Ramos (cell line): Measurements from ENCODE around the gene KDM4D.
"Not testable (repeated sequence)": the region's sequence is repeated elsewhere in the genome, so short reads cannot be mapped to it uniquely, and the experiment has no call there.

Experiments used
- in situ Hi-C: fragments of 300-500 bp; cut with MboI; formaldehyde crosslinking; loops from one replicate; pipeline ENCODE4 v1.14.3; 2022; ENCODE audit warnings: low sequenced_read_pairs; ENCODE audit not compliant: unreplicated experiment

Gene KDM4D

DNA sequence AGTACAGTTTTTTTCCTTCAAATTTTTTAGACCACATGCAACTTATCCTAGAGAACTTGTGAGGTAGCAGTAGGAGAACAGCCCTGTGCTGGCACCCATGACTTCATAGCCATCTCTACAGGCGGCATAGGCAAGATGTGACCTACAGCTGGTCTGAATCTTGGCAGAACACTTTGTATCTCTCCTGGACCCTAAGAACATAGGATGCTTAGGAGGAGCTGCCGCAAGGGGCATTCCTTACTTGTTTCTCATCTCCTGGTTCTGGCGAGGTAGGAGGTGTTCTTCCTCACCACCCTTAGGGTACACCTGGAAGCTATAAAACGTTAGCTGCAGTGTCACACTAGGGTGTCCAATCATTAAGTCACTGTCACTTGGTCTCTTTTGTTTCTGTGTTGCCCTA lies 16.5 kb upstream of the KDM4D start:
- in situ Hi-C loops: no loop called here

DNA sequence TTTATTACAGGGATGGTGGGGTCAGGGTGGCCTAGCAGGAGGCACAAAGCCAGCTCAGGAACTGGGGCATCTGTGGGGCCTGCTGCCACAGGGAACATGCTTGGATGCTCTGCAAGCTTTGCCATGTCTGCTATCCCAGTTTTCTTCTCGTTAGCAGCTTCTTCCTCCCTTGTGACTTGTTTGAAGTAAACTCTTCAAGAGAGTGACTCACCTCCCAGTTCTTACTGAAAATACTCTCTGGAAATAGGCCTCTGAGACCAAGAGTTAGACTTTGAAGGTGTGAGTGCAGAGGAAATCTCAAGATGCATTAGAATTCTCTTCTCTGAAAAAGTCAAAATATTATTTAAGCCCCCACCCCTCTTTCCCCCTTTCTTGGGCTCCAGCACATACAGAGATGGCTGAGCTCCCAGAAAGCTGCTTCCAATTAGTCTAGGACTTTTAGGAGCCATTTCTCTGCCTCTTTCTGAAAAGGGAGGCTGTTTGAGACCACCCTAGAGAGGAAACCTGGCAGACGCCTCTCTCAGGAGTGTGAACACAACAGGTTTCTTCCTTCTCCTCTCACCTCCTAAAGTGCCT lies 15.3 kb upstream of the KDM4D start:
- in situ Hi-C loops: no loop called here

DNA sequence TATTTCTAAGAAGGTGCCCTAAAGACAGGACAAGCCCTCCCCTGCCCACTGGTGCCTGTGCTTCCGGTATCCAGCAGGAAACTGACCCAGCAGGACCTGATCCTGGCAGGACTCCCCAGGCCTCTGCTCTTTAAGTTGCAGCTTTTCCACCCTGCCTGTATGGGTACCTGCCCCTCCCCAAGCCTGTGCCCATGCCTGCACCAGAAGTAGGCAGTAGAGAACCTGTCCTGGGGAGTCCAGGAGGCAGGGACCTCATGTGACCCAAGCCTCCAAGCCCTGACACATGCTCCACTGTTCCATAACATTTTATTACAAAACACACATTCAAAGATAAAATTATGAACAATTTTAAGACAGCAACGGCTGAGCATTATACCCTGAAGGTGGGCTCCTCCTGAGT lies 14.3 kb upstream of the KDM4D start:
- in situ Hi-C loops: no loop called here

DNA sequence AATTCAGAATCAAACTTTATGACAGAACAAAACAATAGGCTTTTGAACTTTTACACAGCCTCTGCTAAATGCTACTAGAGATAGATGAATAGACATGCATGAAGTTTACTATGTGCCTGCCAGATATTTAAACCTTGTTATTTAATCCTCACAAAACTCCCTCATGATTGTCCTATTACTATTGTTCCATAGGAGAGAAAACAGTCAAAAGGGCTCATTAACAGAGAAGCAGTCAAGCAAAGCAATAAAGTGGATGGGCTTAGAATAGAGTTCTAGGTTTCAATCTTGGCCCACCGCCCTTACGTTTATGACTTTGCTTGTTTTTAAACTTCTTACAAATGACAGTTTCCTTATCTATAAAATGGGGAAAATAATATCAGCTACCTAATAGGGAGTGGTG lies 13.0 kb upstream of the KDM4D start:
- in situ Hi-C loops: no loop called here

DNA sequence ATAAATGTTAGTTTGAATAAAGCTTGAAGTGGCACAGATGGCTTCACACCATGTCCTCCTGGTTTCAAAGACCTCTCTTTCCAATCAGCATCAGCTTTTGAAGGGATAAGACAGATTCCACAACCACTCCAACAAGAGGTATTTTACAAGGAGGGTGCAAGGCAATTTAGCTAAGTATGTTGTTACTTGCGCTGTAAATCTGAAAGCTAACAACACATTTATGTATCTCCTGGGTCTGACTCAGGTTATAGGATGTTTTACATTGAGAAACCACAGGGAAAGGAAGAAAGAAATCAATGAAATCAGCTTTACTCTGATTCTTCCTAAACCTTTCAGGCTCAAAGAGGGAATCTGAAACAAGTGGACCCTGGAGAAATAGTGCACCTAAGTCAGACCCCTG lies 12.3 kb upstream of the KDM4D start:
- in situ Hi-C loops: no loop called here

DNA sequence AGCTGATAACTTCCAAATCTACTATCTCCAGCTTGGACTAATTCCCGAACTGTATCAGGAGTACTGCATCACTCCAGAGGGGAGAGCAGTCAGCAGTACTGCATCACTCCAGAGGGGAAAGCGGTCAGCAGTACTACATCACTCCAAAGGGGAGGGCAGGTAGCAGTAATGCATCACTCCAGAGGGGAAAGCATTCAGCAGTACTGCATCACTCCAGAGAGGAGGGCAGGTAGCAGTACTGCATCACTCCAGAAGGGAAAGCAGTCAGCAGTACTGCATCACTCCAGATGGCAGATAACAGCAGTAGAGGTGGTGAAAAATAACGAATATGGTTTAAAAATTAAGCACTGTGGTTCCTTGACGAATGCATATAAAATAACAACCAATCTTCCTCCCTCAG lies 8.6 kb upstream of the KDM4D start:
- in situ Hi-C loops: no loop called here

DNA sequence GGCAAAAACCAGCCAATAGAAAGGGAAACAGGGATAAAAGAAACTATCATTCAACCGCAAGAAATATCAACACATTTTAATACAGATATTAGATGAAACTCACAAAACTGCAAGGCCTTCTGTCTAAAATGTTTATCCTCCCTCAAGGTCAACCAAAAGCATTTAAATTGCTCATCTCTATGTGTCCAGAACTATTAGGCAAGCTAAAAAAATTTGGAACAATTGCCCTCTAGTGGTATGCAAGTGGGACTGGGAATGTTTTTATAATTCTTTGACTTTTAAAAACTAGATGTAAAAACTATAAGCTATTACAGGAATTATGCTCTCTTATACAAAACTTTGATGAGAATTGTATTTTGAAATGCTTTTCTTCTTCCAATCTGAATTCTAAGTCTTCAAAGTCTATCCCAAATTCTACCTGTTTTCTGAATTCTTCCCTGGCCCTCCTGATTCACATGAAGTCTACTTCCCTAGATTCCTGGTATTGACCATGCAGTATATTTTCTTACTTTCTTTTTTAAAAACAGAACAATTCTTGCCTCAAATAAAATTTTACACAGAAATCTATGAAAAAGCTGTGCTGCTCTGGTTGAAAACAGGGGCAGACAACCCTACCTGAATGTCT lies 5.1 kb upstream of the KDM4D start:
- in situ Hi-C loops: no loop called here

DNA sequence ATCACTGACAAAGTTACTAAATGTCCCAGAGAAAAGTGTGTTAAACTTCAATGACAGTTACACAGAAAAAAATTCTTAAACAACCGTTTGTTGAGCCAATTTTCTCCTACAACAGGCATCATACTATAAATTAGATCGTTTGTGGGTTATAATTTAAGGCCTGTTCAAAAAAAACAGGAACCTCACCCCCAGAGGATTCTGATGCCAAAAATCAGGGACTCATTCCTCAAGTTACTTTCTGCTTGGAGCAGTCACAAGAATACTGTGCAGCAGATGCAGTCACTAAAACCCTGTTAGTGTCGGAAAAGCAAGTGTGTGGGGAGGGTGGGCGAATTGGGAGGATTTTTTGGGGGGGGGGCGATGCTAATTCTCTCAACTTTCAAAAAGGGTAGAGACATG lies 810 bp upstream of the KDM4D start:
- in situ Hi-C loops: no loop called here

DNA sequence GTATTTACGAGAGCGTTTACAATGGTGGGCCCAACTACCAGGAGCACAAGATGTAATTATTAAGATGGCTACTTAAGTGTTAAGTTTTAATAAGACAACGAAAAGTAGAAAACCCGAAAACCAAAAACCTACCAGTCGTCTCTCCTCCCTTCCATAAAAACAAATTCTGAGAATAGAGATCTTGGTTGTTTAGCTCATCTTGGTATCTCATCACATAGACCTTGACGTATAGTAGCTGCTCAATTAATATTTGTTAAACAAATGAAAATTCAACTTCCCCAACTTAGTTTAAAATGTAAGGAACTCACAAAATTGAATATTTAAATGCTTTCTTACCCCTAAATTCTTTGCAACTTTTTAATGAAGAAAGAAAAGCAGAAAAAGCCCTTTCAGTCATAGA lies 669 bp downstream of the KDM4D start:
- in situ Hi-C loops: no loop called here

DNA sequence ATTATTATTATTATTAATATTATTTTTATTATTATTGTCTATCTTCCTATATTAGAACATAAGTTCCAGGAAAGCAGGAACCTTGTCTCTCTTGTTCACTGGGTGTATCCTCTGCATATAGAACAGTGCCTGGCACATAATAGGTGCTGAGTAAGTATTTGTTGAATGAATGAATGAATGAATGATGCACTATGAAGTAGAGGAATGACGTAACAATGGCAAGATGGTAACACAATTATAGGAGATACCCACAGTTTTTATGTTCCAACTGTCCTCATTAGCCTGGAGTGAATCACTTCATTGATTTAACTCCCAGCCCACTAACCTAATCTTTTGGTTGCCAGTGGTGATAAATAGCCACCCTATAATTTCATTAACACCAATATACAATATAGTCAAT lies 2.1 kb downstream of the KDM4D start:
- in situ Hi-C loops: no loop called here

DNA sequence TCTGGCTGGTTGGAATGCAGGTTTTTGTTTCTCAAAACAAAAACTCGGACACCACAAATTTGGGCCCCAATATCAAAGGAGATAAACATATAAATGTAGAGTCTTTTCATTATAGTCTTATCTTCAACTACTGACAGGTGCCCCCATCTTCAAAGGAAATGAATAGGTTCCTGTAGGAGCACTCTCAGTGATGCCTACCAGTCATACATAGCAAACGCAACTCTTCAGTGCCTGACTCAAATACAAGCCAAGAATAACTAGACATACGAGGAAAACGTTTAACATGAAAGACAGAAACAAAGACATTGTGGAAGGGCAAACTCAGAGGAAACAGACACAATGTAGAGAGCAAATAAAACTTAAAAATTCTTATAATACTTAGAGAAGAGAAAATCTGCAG lies 13.9 kb downstream of the KDM4D start:
- in situ Hi-C loops: no loop called here

DNA sequence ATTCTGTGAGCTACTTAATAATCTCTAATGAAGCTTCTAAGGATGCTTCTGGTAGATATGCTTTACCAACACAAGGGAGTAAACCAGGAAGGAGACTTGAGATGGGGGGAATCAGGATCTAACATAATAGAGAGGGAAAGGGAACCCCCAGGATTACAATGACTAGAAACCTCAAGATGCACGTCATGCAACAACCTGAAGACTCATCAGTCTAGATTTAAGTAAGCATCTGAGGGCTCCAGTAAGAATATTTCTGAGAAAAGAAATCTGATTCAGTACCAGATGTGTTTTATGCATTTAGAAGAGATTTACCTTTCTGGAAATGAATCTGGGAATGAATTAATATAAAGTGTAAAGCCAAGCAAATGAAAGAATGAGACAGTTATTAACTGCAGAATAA lies 15.2 kb downstream of the KDM4D start:
- in situ Hi-C loops: no loop called here

DNA sequence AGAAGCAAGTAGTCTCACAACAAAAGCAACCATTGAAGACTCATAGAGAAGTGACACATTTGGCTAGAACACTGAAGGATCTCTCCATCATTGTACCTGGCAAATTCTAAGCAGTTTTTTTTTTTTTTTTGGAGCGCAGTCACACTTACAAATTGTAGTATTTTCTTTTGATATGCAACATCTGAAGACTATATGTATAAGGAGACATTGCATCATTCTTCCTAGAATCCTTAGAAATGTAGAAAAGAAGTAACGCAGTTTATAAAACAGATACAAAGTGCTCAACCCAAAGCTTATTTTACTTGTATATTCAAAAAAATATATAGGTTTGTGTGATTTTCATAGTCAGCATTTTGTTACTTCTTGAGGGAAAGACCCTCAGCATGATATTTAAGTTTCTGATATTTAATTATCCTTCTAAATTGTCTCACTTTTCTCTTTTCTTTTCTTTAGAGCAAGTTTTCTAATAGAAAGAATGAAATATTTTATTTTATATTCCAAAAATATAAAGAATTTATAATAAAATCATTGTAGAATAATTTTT lies 20.0 kb downstream of the KDM4D start:
- in situ Hi-C loops: no loop called here

DNA sequence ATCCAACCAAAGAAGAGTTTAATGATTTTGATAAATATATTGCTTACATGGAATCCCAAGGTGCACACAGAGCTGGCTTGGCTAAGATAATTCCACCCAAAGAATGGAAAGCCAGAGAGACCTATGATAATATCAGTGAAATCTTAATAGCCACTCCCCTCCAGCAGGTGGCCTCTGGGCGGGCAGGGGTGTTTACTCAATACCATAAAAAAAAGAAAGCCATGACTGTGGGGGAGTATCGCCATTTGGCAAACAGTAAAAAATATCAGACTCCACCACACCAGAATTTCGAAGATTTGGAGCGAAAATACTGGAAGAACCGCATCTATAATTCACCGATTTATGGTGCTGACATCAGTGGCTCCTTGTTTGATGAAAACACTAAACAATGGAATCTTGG lies 23.9 kb downstream of the KDM4D start:
- in situ Hi-C loops: no loop called here

DNA sequence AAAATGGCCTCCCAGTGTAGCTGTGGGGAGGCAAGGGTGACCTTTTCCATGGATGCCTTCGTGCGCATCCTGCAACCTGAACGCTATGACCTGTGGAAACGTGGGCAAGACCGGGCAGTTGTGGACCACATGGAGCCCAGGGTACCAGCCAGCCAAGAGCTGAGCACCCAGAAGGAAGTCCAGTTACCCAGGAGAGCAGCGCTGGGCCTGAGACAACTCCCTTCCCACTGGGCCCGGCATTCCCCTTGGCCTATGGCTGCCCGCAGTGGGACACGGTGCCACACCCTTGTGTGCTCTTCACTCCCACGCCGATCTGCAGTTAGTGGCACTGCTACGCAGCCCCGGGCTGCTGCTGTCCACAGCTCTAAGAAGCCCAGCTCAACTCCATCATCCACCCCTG lies 24.8 kb downstream of the KDM4D start:
- in situ Hi-C loops: no loop called here

DNA sequence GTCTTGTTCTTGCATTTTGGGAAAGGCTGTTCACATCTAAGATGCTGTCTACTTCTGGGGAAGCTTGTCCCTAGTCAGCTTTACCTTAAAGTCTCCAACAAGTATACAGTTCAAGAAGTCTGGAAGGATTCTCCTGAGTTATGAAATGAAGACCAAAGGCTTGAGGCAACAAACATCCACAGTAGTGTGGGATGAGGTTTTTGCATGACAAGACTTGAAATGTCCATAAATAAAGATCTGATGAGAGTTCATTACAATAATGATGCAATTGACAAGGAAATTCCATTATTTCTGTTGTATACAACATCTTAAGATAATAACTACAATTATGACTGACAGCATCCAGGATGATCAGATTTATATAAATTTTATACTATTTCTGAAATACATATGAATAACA lies 30.2 kb downstream of the KDM4D start:
- in situ Hi-C loops: no loop called here

DNA sequence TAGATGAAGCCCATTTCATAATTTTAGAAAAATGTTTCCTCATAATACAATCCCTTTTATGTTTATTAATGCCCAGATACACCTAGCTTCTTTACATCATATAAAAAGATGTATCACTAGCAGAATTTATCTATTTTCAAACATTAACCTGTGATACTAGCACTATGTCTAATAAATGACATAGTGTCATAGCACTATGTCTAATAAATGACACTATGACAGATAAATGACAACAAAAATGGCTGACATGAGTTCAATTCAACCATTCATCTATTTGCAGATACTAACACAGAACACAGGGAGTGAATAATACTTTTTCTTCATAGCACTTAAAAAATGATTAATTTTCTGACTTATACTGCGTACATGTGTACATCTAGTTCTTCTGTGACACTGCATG lies 32.1 kb downstream of the KDM4D start:
- in situ Hi-C loops: no loop called here

DNA sequence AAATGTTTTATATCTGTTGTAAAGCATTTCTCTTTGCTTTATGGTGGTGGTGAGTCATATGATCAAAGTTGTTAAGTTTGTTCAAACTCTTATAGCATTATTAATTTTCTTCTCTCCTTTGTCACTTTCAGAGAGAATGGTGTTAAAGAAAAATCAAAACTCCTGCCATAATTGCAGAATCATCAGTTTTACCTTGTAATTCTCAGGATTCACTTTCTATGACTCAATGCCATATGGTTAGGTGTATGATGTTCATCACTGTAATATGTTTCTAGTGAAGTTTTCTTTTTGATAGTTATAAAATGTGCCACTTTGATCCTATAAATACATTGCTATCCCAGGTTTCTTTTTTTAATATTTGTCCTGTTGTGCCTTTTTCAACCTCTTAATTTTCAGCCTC lies 37.9 kb downstream of the KDM4D start:
- in situ Hi-C loops: no loop called here

DNA sequence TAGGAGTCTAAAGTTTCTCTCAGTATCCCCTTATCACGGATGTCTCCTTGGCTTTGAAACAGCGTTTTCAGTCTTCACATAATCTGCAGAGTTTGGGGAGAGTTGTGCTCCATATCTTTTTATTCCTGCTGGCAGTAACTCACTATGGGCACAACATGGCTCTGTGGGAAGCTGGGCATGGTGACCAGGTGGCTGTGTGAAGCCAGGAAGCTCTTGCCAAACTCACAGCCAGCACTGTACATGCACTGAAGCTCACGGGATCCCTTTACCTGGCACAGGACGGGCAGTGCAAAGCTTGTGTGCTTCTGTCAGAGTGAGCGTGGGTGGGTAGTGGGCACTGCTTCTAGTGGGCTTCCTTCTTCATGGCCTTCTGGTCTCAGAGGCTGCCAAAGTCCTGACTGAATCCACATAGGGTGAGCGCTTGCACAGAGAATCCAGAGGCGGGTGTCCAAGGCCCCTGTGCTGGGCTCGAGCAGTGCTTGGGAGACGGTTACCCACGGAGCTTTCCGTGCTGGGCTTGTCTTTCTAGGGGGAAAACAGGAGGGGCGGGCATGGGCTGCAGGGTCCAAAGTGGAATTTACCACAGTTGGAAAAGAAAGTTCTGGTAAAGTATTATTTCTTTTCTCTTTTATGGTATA lies 40.8 kb downstream of the KDM4D start:
- in situ Hi-C loops: no loop called here

DNA sequence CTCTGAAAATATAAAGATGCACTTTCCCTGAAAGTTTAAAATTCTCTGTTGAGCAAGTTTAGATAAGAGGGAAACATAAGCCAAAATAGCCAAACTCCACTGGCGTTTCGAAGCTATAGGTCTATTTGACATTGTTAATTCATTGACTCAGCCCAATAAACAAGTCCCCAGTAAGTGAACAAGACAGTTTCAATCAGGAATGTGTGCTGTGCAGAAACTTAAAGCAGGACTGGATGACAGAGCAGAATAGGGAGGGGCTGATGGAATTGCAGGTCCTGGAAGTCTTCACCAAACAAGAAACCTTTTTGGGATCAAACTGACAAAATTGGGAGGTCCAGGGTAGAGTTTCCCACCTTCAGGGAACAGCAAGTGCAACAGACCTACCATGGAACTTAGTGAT lies 42.6 kb downstream of the KDM4D start:
- in situ Hi-C loops: no loop called here

DNA sequence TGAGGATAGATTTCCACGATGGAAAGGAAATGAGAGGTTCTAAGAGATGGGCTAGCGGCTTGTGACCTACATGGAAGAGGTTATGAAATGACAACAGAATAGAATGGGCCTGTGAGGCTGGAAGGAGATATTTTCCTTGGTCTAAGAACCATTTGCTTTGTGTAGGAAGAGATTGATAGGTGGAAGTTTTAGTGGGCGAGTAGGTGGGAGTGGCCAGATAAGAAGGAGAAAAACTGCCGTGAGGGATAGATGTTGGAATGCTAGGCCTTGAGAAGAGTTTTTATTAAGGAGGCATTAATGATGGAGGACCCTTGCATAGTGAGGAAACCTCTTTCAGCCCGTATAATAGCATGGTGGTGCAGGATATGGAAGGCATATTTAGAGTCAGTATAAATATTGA lies 48.0 kb downstream of the KDM4D start:
- in situ Hi-C loops: not testable (repeated sequence)

DNA sequence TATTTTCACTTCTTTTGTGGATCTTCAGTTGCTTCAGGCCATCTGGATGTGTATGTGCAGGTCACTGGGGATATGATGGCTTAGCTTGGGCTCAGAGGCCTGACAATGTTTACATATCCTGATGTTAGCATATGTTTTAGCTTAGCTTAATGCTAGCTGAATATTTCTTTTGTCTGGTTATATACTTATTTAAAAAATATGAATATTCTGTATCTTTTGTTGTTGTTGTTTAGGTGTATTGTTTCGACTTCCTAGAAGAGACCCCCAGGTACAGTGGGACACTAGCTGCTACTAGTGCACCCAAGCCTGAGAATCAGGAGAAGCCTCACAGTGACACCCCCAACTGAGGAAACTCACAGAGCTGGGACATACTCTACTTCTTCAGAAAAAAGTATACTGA lies 51.4 kb downstream of the KDM4D start, which contains the start of gene KDM4E:
Gene KDM4E, plus strand, starts transcription at position 301 of the 400 bp plus-strand sequence. CDS start 300 bp downstream, outside the sequence.
- in situ Hi-C loops: no loop called here
